Endothelial cell (in vitro differentiated cells): ENCODE results near the gene SRRM3. TPM values are rescaled to one million over a fixed set of nuclear protein-coding genes. Genes with fewer than 3 reads are reported as not detected.

Experiments
- DNase-seq: peaks from one replicate; pipeline ENCODE4 v3.0.0; 2021; ENCODE audit warnings: low spot score
- H3K27ac Mint-ChIP-seq: one replicate; pipeline ENCODE4 v1.8.0; 2021; ENCODE audit warnings: mixed read lengths, inconsistent platforms; ENCODE audit not compliant: unreplicated experiment
- H3K27me3 Mint-ChIP-seq: one replicate; pipeline ENCODE4 v1.8.0; 2021; ENCODE audit warnings: mild to moderate bottlenecking, moderate library complexity, mixed read lengths, inconsistent platforms; ENCODE audit not compliant: unreplicated experiment
- H3K36me3 Mint-ChIP-seq: one replicate; pipeline ENCODE4 v1.8.0; 2021; ENCODE audit warnings: mild to moderate bottlenecking, low read depth, mixed read lengths, inconsistent platforms; ENCODE audit not compliant: unreplicated experiment
- H3K4me1 Mint-ChIP-seq: one replicate; pipeline ENCODE4 v1.8.0; 2021; ENCODE audit warnings: mild to moderate bottlenecking, mixed read lengths, inconsistent platforms; ENCODE audit not compliant: unreplicated experiment
- H3K4me3 Mint-ChIP-seq: one replicate; pipeline ENCODE4 v1.8.0; 2021; ENCODE audit warnings: mild to moderate bottlenecking, mixed read lengths, inconsistent platforms; ENCODE audit not compliant: unreplicated experiment
- H3K9me3 Mint-ChIP-seq: one replicate; pipeline ENCODE4 v1.8.0; 2021; ENCODE audit warnings: mixed read lengths, inconsistent platforms; ENCODE audit not compliant: unreplicated experiment
- CTCF ChIP-seq: fragments of 200-600 bp; sonication (generic); IDR thresholded peaks from one replicate; pipeline ENCODE4 v1.5.0; 2021; ENCODE audit warnings: antibody characterized with exemption; ENCODE audit not compliant: unreplicated experiment
- total RNA-seq: library from RNA; stranded (reverse); fragmentation: NEBNext Ultra II Directional; extraction: Animal tissue kit (Norgen Biotek cat#: 25700); gene quantifications from one replicate; pipeline ENCODE4 v1.2.1, GENCODE V29; 2021; ENCODE audit not compliant: unreplicated experiment

The SRRM3 gene
- total RNA-seq, 1 donor from 2014 or later = 27.1 TPM

- peaks cover 9% of the 10 kb centered on the region for H3K27me3 Mint-ChIP-seq
- peaks cover 19% of the 10 kb centered on the region for H3K4me1 Mint-ChIP-seq
- no peak for DNase-seq
- peak overlapping the region; percentile 1 for H3K4me3 Mint-ChIP-seq
- TF ChIP-seq CTCF = no peak
- H3K36me3 Mint-ChIP-seq = no peaks in the 10 kb centered on the region
- no peaks in the 10 kb centered on the region for H3K9me3 Mint-ChIP-seq
- peak overlapping the region; percentile 76 for H3K27ac Mint-ChIP-seq
Measured at GRCh38 chr7:76273503-76273902, 71.8 kb downstream of the SRRM3 start.

GRCh38 chr7:76278540-76278939 is 76.8 kb downstream of the SRRM3 start:
- peaks cover 21% of the 10 kb centered on the region for H3K27me3 Mint-ChIP-seq
- no peak for DNase-seq
- no peak overlapping the region for H3K27ac Mint-ChIP-seq
- peaks cover 22% of the 10 kb centered on the region for H3K4me1 Mint-ChIP-seq
- TF ChIP-seq CTCF = no peak
- H3K4me3 Mint-ChIP-seq = no peak overlapping the region
- H3K9me3 Mint-ChIP-seq = no peaks in the 10 kb centered on the region
- H3K36me3 Mint-ChIP-seq = peaks cover 10% of the 10 kb centered on the region

GRCh38 chr7:76280408-76280807 is 78.7 kb downstream of the SRRM3 start:
- H3K36me3 Mint-ChIP-seq = peaks cover 18% of the 10 kb centered on the region
- no peak for TF ChIP-seq CTCF
- no peak for DNase-seq
- no peaks in the 10 kb centered on the region for H3K9me3 Mint-ChIP-seq
- peak overlapping the region; percentile 91 for H3K4me3 Mint-ChIP-seq
- H3K27me3 Mint-ChIP-seq = peaks cover 32% of the 10 kb centered on the region
- H3K27ac Mint-ChIP-seq = no peak overlapping the region
- peaks cover 16% of the 10 kb centered on the region for H3K4me1 Mint-ChIP-seq

GRCh38 chr7:76281006-76281705 is 79.5 kb downstream of the SRRM3 start:
- Mint-ChIP-seq H3K4me1 (peaks cover 16% of the 10 kb centered on the region), H3K27me3 (peaks cover 32% of the 10 kb centered on the region), H3K9me3 (no peaks in the 10 kb centered on the region), H3K4me3 (peak overlapping the region; percentile 91), H3K27ac (no peak overlapping the region), H3K36me3 (peaks cover 18% of the 10 kb centered on the region)
- no peak for TF ChIP-seq CTCF
- no peak for DNase-seq

- Mint-ChIP-seq H3K9me3 (no peaks in the 10 kb centered on the region), H3K4me1 (peaks cover 16% of the 10 kb centered on the region), H3K27me3 (peaks cover 32% of the 10 kb centered on the region), H3K4me3 (peak overlapping the region; percentile 92), H3K36me3 (peaks cover 18% of the 10 kb centered on the region), H3K27ac (no peak overlapping the region)
- DNase-seq = no peak
- no peak for TF ChIP-seq CTCF
Measured at GRCh38 chr7:76281706-76282343, 80.1 kb downstream of the SRRM3 start.
